Subcutaneous preadipocyte (primary cell): ENCODE measurements around the gene ARID3B. TPM values are rescaled to one million over a fixed set of nuclear protein-coding genes. Genes with fewer than 3 reads are reported as not detected.

Experiments used
- total RNA-seq: library from RNA; depleted of rRNA; stranded (reverse); fragments of >200 nt; gene quantifications from 2 replicates; pipeline ENCODE4 v1.2.3, GENCODE V29; 2012

The ARID3B gene, protein sequence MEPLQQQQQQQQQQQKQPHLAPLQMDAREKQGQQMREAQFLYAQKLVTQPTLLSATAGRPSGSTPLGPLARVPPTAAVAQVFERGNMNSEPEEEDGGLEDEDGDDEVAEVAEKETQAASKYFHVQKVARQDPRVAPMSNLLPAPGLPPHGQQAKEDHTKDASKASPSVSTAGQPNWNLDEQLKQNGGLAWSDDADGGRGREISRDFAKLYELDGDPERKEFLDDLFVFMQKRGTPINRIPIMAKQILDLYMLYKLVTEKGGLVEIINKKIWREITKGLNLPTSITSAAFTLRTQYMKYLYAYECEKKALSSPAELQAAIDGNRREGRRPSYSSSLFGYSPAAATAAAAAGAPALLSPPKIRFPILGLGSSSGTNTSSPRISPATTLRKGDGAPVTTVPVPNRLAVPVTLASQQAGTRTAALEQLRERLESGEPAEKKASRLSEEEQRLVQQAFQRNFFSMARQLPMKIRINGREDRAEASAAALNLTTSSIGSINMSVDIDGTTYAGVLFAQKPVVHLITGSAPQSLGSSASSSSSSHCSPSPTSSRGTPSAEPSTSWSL
- total RNA-seq, result 1.1 and 2.9 TPM in 2 replicates

DNA sequence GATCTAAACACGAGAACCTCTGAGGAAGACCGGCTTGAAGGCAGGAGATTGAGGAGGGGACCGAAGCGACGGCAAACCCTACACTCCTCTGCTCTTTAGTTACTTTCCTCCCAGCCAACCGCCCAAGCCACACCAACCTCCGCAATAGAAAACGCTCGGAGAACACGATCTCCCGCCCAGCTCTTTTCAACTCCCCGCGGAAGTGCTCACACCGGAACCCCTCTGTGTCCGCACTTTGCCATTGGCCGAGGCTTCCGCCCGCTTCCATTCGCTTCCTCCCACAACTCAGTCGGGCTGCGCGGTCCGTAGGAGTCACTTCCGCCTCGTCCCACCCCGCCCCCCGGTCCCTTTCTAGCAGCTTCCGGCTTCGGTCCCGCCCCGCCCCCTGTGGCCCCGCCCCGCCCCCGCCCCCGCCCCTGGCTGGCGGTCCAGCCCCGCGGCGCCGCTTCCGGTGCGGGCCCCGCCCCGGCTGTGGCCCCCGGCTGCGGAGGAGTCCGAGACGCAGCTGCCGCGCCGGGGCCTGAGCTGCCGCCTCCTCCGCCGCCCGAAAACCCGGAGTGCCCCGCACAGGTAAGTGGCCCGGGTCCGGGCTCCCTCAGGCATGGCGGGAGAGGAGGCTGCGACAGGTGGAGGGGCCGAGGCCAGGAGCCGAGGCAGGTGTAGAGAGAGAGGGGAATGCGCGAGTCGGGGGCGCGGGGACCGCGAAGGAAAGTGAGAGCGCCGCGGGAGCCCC lies at the start of gene ARID3B:
ARID3B (plus strand) TSS at position 460 of the 733 bp plus-strand sequence. CDS start 2,717 bp downstream, outside the sequence.

DNA sequence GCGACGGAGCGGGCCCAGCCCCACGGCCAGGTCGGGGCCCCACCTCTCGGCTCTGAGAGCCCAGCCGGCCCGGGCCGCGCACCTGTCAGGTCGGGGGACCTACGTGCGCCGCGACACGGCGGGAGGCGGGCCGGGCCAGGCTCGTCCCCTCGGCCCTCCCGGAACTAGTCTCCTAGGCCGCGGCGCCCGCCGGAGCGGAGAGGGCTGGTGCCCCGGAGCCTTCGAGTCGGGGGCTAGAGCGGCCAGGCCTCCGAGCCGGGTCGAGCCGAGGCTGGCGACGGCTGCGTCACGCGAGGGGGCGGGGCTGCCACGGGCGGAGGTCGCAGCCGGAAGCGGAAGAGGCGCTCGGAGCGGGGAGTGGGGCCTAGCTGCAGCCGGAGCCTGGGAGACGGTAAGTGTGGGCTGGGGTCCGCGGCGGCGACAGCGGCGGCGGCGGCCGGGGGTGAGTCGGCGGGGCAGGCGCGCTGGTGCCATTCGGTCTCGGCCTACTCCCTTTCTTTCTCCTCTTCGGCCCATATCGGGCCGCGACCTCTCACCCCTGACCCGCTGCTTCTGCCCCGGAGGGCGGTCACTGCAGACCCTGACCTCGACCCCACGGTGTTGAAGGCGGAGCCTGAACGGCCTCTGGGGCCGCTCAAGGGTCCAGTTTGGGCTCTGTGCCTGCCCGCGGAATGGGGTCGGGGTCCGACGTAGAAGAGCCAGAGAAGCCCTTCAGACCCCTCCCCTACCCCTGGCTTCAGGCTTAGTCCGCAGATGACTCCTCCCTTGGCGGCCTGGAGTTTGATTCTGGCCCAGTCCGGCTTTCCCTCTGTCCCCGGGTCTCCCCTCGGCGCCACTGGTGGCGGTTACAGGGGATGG lies 74.7 kb downstream of the ARID3B start, which contains the start of gene CLK3:
CLK3 (plus strand) TSS at position 329 of the 858 bp plus-strand sequence. CDS start 3,361 bp downstream, outside the sequence.

Other genes starting within 250 kb of the ARID3B start
- 0.78 and 1.8 TPM in 2 replicates for gene CYP11A1, start 173.6 kb upstream of the ARID3B start, total RNA-seq
- gene SEMA7A, start 107.3 kb upstream of the ARID3B start, total RNA-seq, result 10.3 and 83.3 TPM in 2 replicates
- gene UBL7, start 80.1 kb upstream of the ARID3B start, total RNA-seq, result 39.7 and 41.4 TPM in 2 replicates
- gene CLK3, start 74.6 kb downstream of the ARID3B start, total RNA-seq, result 35.3 and 40.5 TPM in 2 replicates
- 7.6 and 8.1 TPM in 2 replicates for gene EDC3, start 154.8 kb downstream of the ARID3B start, total RNA-seq
- gene CYP1A1, start 184.3 kb downstream of the ARID3B start, total RNA-seq, result under 0.01 and 0.37 TPM in 2 replicates
- not detected in 2 replicates for gene CYP1A2, start 207.6 kb downstream of the ARID3B start, total RNA-seq
- gene CSK, start 240.9 kb downstream of the ARID3B start, total RNA-seq, result 31.6 and 42.6 TPM in 2 replicates